HepG2 (cell line): ENCODE data around the gene NPAS2. TPM values are rescaled to one million over a fixed set of nuclear protein-coding genes. Genes with fewer than 3 reads are reported as not detected.

Experiments used
- AKAP8 ChIP-seq: sonication (generic); formaldehyde crosslinking; IDR thresholded peaks from 2 replicates; pipeline ENCODE4 v1.5.1; 2020; ENCODE audit warnings: mild to moderate bottlenecking, missing genetic modification reagents
- AKNA ChIP-seq: sonication (generic); formaldehyde crosslinking; IDR thresholded peaks from 2 replicates; pipeline ENCODE4 v1.4.0; 2020; ENCODE audit warnings: missing genetic modification reagents, borderline replicate concordance
- CAMTA2 ChIP-seq: sonication (generic); formaldehyde crosslinking; IDR thresholded peaks from 2 replicates; pipeline ENCODE4 v1.4.0; 2020; ENCODE audit warnings: mild to moderate bottlenecking, missing genetic modification reagents, borderline replicate concordance
- FOXK1 ChIP-seq: sonication (generic); formaldehyde crosslinking; IDR thresholded peaks from 2 replicates; pipeline ENCODE4 v1.4.0; 2020; ENCODE audit warnings: low read depth, missing genetic modification reagents, borderline replicate concordance
- NCOA5 ChIP-seq: sonication (generic); formaldehyde crosslinking; IDR thresholded peaks from 2 replicates; pipeline ENCODE4 v1.4.0; 2020; ENCODE audit warnings: missing genetic modification reagents
- NFAT5 ChIP-seq: sonication (generic); formaldehyde crosslinking; IDR thresholded peaks from 2 replicates; pipeline ENCODE4 v1.4.0; 2020; ENCODE audit warnings: missing genetic modification reagents
- RAD51 ChIP-seq: fragments of 450-650 bp; IDR thresholded peaks from 2 replicates; pipeline ENCODE4 v1.6.1; 2016; ENCODE audit warnings: borderline replicate concordance
- SP5 ChIP-seq: IDR thresholded peaks from 2 replicates; pipeline ENCODE4 v1.6.1; 2016; ENCODE audit warnings: low read depth, borderline replicate concordance
- SRSF9 ChIP-seq: fragments of 200-400 bp; formaldehyde crosslinking; IDR thresholded peaks from 2 replicates; pipeline ENCODE4 v1.6.1; 2018; ENCODE audit warnings: borderline replicate concordance, mild to moderate bottlenecking, low read depth, low read length; ENCODE audit not compliant: insufficient read depth, poor library complexity, severe bottlenecking
- ZBTB38 ChIP-seq: sonication (generic); formaldehyde crosslinking; IDR thresholded peaks from 2 replicates; pipeline ENCODE4 v1.5.1; 2020; ENCODE audit warnings: mild to moderate bottlenecking, missing genetic modification reagents
- ZNF30 ChIP-seq: sonication (generic); formaldehyde crosslinking; IDR thresholded peaks from 2 replicates; pipeline ENCODE4 v1.5.0; 2020; ENCODE audit warnings: mild to moderate bottlenecking, missing genetic modification reagents
- ZNF597 ChIP-seq: sonication (generic); formaldehyde crosslinking; IDR thresholded peaks from 2 replicates; pipeline ENCODE4 v1.5.0; 2020; ENCODE audit warnings: missing genetic modification reagents
- polyA plus RNA-seq, 8 experiments: library from polyadenylated mRNA; depleted of rRNA in 3 of 8; stranded (reverse) in 7 of 8; unstranded in 1 of 8; fragments of >200 nt; fragmentation: Illumina TruSeq in 4 of 8; extraction: Trizol in 4 of 8; gene quantifications; 2 replicates each; pipeline versions ENCODE4 v1.2.1 to v1.2.3, GENCODE V29; 2011 to 2016; ENCODE audit warnings: low read depth in 4 of 8, missing spikeins in 1 of 8, mixed read lengths in 1 of 8; ENCODE audit not compliant: insufficient read depth in 1 of 8
- total RNA-seq, 5 experiments: library from RNA; depleted of rRNA; stranded (reverse); fragments of >200 nt; fragmentation: Illumina TruSeq; extraction: Trizol; gene quantifications; 2 replicates each; pipeline ENCODE4 v1.2.3, GENCODE V29; 2016; ENCODE audit warnings: low read depth in 1 of 5
- TF ChIP-seq, protein P1 (sequence below): IDR thresholded peaks from 2 replicates; pipeline ENCODE4 v1.6.1; 2016; ENCODE audit warnings: missing biosample characterization, missing genetic modification reagents, low read depth
- TF ChIP-seq, protein P2 (sequence below): sonication (generic); formaldehyde crosslinking; IDR thresholded peaks from 2 replicates; pipeline ENCODE4 v1.8.1; 2023; ENCODE audit warnings: mild to moderate bottlenecking, missing genetic modification reagents, borderline replicate concordance

Gene NPAS2
- total and polyA plus RNA-seq, 2 of the 13 experiments (the other 11 are each of a cell fraction or from before 2014, with no cell fraction given): 14.8 to 37.5 TPM

DNA sequence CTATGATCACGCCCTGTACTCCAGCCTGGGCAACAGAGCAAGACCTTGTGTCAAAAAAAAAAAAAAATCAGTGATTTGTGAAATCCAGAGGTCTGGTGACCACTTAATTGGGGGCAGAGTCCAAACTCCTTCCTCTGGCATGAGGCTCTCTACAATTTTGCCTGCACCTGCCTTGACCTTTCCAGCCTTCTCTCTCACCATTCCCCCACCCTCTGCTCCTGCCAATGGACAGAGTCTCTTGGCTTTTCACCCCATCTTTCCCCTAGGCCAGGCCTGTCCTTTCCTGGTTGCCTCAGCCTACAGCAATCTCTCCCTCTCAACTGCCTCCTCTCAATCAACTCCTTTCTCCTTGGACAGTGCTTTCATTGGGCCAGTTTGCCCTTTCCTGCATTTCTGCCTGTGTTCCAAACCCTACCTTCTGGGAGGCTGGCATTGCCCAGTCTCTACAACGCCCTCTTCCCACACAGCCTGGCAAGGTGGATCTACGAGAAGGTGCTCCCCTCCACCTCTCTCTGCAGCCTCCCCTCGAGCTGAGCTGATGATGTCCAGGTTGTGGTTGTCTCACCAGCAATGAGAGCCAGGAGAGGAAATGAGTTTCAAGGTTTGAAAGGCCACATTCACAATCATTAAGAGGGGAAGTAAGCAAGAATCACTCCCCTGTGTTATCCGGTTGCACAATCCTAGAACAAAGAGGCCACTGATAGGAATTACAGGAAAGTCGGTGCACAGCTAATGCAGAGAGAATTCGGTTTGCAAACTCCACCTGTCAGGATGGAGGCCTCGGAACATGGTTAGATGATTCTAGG lies 39.5 kb upstream of the NPAS2 start (continued):
- TF ChIP-seq NFAT5 (CRISPR knock-in tag) (peak; percentile 66; the same call in 1 of the 2 replicates), RAD51 (no peak), AKNA (no peak; the same call in 1 of the 2 replicates), ZBTB38 (peak; percentile 65; the same call in 1 of the 2 replicates), ZNF30 (CRISPR knock-in tag) (no peak), NCOA5 (no peak), SRSF9 (no peak), SP5 (peak; percentile 73), FOXK1 (CRISPR knock-in tag) (peak; percentile 86; the same call in 1 of the 2 replicates), AKAP8 (CRISPR knock-in tag) (peak; percentile 57; the same call in 1 of the 2 replicates), CAMTA2 (CRISPR knock-in tag) (0 out of 2 replicates have a peak, but pooled peaks have one; percentile 37), ZNF597 (CRISPR knock-in tag) (no peak)
- TF ChIP-seq, protein P1, sequence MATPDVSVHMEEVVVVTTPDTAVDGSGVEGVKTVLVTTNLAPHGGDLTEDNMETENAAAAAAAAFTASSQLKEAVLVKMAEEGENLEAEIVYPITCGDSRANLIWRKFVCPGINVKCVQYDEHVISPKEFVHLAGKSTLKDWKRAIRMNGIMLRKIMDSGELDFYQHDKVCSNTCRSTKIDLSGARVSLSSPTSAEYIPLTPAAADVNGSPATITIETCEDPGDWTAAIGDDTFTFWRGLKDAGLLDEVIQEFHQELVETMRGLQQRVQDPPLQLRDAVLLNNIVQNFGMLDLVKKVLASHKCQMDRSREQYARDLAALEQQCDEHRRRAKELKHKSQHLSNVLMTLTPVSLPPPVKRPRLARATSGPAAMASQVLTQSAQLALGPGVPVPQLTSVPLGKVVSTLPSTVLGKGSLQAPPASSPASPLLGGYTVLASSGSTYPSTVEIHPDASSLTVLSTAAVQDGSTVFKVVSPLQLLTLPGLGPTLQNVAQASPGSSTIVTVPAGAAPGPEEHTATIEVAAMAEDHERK (CRISPR knock-in tag): no peak; the same call in 1 of the 2 replicates
- TF ChIP-seq, protein P2, sequence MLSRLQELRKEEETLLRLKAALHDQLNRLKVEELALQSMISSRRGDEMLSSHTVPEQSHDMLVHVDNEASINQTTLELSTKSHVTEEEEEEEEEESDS (CRISPR knock-in tag): peak; percentile 73; the same call in 1 of the 2 replicates
